ENCODE data around the gene DLG2.

DLG2 gene

DNA sequence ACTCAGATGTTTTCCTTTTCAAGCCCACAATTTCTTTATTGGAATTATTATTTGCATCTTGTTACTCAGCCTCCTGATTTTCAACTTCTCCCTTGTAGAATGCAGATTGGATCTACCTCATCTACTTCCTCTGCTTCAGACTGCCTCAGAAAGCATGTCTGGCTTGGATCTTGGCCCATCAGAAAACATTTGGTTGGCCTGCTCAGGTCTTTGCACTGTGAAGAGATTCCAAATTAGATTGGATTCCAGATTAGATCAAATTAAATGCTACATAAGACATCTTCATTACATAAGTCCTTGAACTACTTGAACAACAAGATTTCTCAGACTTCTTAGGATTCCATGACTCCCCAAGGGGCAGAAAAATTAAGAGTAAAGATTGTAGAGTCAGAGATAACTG, 358.0 kb downstream of the DLG2 start:
- DNase-seq, result no peak
- H3K27me3 Mint-ChIP-seq (ENCODE audit: low read depth, poor library complexity), result peaks cover 3% of the 10 kb centered on the region
- H3K36me3 Mint-ChIP-seq (ENCODE audit: low read depth), result no peaks in the 10 kb centered on the region
- H3K9me3 Mint-ChIP-seq, result peaks cover 10% of the 10 kb centered on the region
- H3K4me3 Mint-ChIP-seq, result no peak overlapping the region
- H3K27ac Mint-ChIP-seq, result no peak overlapping the region
- TF ChIP-seq, protein P1, sequence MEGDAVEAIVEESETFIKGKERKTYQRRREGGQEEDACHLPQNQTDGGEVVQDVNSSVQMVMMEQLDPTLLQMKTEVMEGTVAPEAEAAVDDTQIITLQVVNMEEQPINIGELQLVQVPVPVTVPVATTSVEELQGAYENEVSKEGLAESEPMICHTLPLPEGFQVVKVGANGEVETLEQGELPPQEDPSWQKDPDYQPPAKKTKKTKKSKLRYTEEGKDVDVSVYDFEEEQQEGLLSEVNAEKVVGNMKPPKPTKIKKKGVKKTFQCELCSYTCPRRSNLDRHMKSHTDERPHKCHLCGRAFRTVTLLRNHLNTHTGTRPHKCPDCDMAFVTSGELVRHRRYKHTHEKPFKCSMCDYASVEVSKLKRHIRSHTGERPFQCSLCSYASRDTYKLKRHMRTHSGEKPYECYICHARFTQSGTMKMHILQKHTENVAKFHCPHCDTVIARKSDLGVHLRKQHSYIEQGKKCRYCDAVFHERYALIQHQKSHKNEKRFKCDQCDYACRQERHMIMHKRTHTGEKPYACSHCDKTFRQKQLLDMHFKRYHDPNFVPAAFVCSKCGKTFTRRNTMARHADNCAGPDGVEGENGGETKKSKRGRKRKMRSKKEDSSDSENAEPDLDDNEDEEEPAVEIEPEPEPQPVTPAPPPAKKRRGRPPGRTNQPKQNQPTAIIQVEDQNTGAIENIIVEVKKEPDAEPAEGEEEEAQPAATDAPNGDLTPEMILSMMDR (IDR thresholded peaks at IDR 0.05), result no peak
- H3K4me1 Mint-ChIP-seq, result no peaks in the 10 kb centered on the region

DNA sequence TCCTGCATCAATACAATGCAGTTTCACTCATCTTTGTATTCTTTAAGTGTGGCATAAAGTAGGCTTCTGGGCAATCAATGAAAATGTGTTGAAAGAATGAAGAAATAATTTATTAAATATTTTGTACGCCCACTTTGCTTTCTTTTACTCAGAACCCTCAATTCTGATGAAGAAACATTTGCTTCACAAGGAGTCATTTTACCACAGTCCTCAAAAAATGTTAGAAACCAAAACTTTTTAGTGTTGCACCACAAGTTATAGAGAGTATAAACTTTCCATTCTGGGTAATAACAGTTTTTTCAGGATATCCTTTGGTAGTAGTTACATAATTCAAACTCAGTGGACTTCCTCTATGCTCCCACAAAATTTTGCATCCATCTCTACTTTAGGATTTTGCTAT, 360.5 kb downstream of the DLG2 start:
- H3K4me1 Mint-ChIP-seq, result no peaks in the 10 kb centered on the region
- no peak overlapping the region for H3K27ac Mint-ChIP-seq
- peaks cover 5% of the 10 kb centered on the region for H3K27me3 Mint-ChIP-seq (ENCODE audit: low read depth, poor library complexity)

DNA sequence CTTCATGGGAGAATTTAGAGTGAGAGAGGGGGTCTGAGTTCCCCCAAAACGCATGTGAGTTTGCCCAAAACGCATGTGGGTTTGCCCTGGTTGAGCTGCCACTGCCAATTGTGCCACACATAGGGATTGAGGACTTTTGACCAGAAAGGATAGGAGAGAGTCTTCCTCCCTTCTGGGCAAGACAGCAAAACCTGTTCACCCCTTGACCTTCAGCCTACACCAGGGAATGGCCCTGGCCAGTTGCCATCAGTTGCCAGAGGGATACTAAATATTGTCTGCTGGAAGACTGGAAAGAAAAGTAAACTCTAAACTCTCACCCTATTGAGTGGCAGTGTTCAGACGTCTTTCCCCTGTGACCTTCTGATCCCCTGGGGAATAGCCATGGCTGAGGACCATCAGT, 363.8 kb downstream of the DLG2 start:
- H3K4me3 Mint-ChIP-seq, result no peak overlapping the region
- TF ChIP-seq, protein P1 (IDR thresholded peaks at IDR 0.05), result no peak
- H3K9me3 Mint-ChIP-seq, result no peaks in the 10 kb centered on the region
- peaks cover 3% of the 10 kb centered on the region for H3K27me3 Mint-ChIP-seq (ENCODE audit: low read depth, poor library complexity)
- no peaks in the 10 kb centered on the region for H3K4me1 Mint-ChIP-seq
- no peak overlapping the region for H3K27ac Mint-ChIP-seq
- DNase-seq, result no peak
- no peaks in the 10 kb centered on the region for H3K36me3 Mint-ChIP-seq (ENCODE audit: low read depth)

More for the DNA sequence above, 360.5 kb downstream of the DLG2 start:
- TF ChIP-seq, protein P1 (IDR thresholded peaks at IDR 0.05), result no peak
- H3K36me3 Mint-ChIP-seq (ENCODE audit: low read depth), result no peaks in the 10 kb centered on the region
- no peak overlapping the region for H3K4me3 Mint-ChIP-seq
- H3K9me3 Mint-ChIP-seq, result no peaks in the 10 kb centered on the region
- DNase-seq, result no peak

DNA sequence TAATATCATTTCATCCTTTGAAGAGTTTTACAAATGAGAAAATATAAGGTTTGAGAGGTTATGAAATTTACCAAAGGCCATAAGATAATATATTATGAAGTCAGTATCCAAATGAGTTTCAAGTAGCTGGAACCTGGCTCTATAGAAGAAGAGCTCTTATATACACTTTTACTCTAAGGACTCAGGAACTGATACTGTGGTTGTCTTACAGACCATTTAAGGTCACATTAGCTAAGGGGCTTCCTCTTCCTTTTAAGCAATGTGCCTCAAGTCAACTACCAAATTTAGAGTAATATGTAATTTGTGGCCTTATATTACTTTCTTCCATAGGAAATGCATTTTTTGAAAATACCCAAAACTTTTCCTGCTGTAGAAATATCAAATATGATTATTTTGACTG, 369.3 kb downstream of the DLG2 start:
- Mint-ChIP-seq H3K4me3 (no peak overlapping the region), H3K27me3 (ENCODE audit: low read depth, poor library complexity) (peaks cover 4% of the 10 kb centered on the region)
- TF ChIP-seq, protein P1 (IDR thresholded peaks at IDR 0.05), result no peak

DNA sequence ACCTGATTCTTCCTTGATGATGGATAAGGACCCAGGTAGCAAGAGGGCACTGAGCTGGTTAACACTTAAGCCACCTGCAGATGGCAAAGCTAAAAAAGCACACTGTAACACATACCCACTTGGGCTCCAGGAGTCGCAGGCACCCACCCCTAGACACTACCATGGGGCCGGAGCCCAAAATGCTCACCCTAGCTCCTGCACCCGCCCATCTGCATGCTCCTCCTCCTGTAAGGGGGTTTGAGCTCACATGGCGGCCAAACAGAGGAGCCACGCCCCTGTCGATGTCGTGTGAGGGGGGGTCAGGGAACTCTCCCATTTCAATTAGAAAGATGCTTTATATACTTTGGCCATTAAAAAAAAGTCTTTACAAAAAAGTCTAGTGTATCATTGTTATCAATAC, 370.7 kb downstream of the DLG2 start:
- Mint-ChIP-seq H3K9me3 (peaks cover 4% of the 10 kb centered on the region), H3K27ac (no peak overlapping the region), H3K4me3 (no peak overlapping the region), H3K36me3 (ENCODE audit: low read depth) (no peaks in the 10 kb centered on the region), H3K27me3 (ENCODE audit: low read depth, poor library complexity) (peaks cover 4% of the 10 kb centered on the region), H3K4me1 (no peaks in the 10 kb centered on the region)
- no peak for DNase-seq
- TF ChIP-seq, protein P1 (IDR thresholded peaks at IDR 0.05), result no peak

More for the DNA sequence above, 369.3 kb downstream of the DLG2 start:
- H3K4me1 Mint-ChIP-seq, result no peaks in the 10 kb centered on the region
- H3K36me3 Mint-ChIP-seq (ENCODE audit: low read depth), result no peaks in the 10 kb centered on the region
- peaks cover 4% of the 10 kb centered on the region for H3K9me3 Mint-ChIP-seq
- H3K27ac Mint-ChIP-seq, result no peak overlapping the region
- no peak for DNase-seq

DNA sequence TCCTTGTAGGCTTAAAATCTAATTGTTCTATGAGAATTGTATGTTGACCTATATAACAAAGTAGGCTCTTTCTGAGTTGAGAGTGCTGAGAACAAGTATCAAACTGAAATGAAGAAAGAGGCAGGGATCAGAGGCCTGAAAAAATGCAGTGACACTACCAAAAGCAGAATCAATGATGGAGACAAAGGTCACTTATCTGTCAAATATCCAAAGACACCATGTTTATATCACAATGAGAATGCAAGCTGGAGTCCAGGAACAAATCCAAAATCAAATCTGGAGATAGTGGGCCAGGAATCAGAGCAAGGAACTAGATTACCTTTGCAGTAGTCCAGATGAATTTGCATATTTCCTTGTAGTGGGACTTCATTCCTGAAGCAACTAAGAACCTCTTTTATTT, 377.7 kb downstream of the DLG2 start:
- no peak overlapping the region for H3K4me3 Mint-ChIP-seq
- no peak overlapping the region for H3K27ac Mint-ChIP-seq
- no peak for DNase-seq
- H3K4me1 Mint-ChIP-seq, result no peaks in the 10 kb centered on the region
- TF ChIP-seq, protein P1 (IDR thresholded peaks at IDR 0.05), result no peak
- no peaks in the 10 kb centered on the region for H3K36me3 Mint-ChIP-seq (ENCODE audit: low read depth)
- no peaks in the 10 kb centered on the region for H3K27me3 Mint-ChIP-seq (ENCODE audit: low read depth, poor library complexity)
- H3K9me3 Mint-ChIP-seq, result peaks cover 4% of the 10 kb centered on the region

Data from nephron progenitor cell (in vitro differentiated cells).